Kidney (tissue), 14 donors: ENCODE results near the gene SPTBN1. TPM values are rescaled to one million over a fixed set of nuclear protein-coding genes. Genes with fewer than 3 reads are reported as not detected.

Experiments used
- DNase-seq, 5 donors: peaks; one replicate each; pipeline ENCODE4 v3.0.0-alpha.2; 2013 to 2020
- FAIRE-seq: peaks from 2 replicates; lab custom pipeline; 2012; peaks lifted over from hg19 to GRCh38; lab: Jason Lieb, UNC
- H3K27ac ChIP-seq, 2 donors: one replicate each; pipeline ENCODE4 v1.7.0; 2013; ENCODE audit warnings: low read depth in 2 of 2, low read length in 2 of 2, inconsistent platforms in 1 of 2
- H3K27me3 ChIP-seq: one replicate; pipeline ENCODE4 v1.7.1; 2013; ENCODE audit warnings: low read length, inconsistent platforms; ENCODE audit not compliant: control insufficient read depth, insufficient read depth
- H3K36me3 ChIP-seq, 3 donors: one replicate each; pipeline versions ENCODE4 v1.7.0 to v1.7.1; 2013; ENCODE audit warnings: low read length in 3 of 3, control low read depth in 1 of 3, inconsistent platforms in 1 of 3; ENCODE audit not compliant: insufficient read depth in 3 of 3, control insufficient read depth in 2 of 3
- H3K4me1 ChIP-seq, 3 donors: one replicate each; pipeline versions ENCODE4 v1.7.0 to v1.7.1; 2013; ENCODE audit warnings: low read length in 3 of 3, inconsistent platforms in 1 of 3, low read depth in 1 of 3; ENCODE audit not compliant: control insufficient read depth in 2 of 3, insufficient read depth in 2 of 3
- H3K4me3 ChIP-seq, 3 donors: one replicate each; pipeline versions ENCODE4 v1.7.0 to v1.8.1; 2013; ENCODE audit warnings: low read length in 3 of 3, control low read depth in 1 of 3, inconsistent platforms in 1 of 3
- H3K9ac ChIP-seq, 3 donors: one replicate each; pipeline versions ENCODE4 v1.7.0 to v1.7.1; 2013; ENCODE audit warnings: low read length in 3 of 3, control low read depth in 1 of 3, inconsistent platforms in 1 of 3
- H3K9me3 ChIP-seq, 3 donors: one replicate each; pipeline versions ENCODE4 v1.7.0 to v1.7.1; 2013; ENCODE audit warnings: low read length in 3 of 3, control low read depth in 1 of 3, inconsistent platforms in 1 of 3; ENCODE audit not compliant: control insufficient read depth in 2 of 3, insufficient read depth in 1 of 3
- CTCF ChIP-seq: IDR thresholded peaks from 3 replicates; pipeline ENCODE4 v1.5.1; 2012; ENCODE audit warnings: mild to moderate bottlenecking, moderate library complexity, borderline replicate concordance; ENCODE audit not compliant: insufficient read depth; ENCODE audit errors: extremely low read depth
- intact Hi-C: fragments of 100-400 bp; cut with DNase I; formaldehyde crosslinking; loops from one replicate; pipeline ENCODE4 v1.11.1; 2022
- polyA plus RNA-seq: library from polyadenylated mRNA; stranded (reverse); fragments of 350-450 nt; fragmentation: Illumina TruSeq; extraction: RNeasy Lipid Tissue Mini Kit (QIAGEN cat#74804); gene quantifications from one replicate; pipeline ENCODE4 v1.2.3, GENCODE V29; 2014; ENCODE audit warnings: low read depth, low replicate concordance; ENCODE audit not compliant: insufficient read depth
- total RNA-seq: library from RNA; stranded (reverse); fragmentation: NEBNext Ultra II Directional; extraction: Animal tissue kit (Norgen Biotek cat#: 25700); gene quantifications from one replicate; pipeline ENCODE4 v1.2.1, GENCODE V29; 2021
- donor health status: control.
- donor health status: control.
- donor health status: control.
- donor health status: control.
- donor health status: control.
- donor health status: DM: yes; HTN: yes; CAD: no.
- donor health status: Normal renal cell carcinoma (clear cell type).

Gene SPTBN1
- total and polyA plus RNA-seq, 2 donors from 2014 or later = 93.2 to 313 TPM

DNA sequence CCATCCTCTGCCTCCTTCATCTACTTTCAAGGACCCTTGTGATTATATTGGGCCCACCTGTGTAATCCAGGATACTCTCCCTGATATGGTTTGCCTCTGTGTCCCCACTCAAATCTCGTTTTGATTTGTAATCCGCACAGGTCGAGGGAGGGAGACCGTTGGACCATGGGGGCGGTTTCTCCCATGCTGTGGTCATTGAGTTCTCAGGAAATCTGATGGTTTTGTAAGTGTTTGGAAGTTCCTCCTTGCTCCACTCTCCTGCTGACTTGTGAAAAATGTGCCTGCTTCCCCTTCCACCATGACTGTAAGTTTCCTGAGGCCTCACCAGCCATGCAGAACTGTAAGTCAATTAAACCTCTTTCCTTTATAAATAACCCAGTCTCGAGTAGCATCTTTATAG, 225.3 kb downstream of the SPTBN1 start:
- no peaks in the 10 kb centered on the region for H3K9me3 ChIP-seq
- H3K36me3 ChIP-seq = no peaks in the 10 kb centered on the region
- peaks cover 0 to 4% (median 0%) of the 10 kb centered on the region in 3 donors for H3K4me1 ChIP-seq
- FAIRE-seq (no peak), DNase-seq (no peak)
- no peak overlapping the region for H3K27ac ChIP-seq
- intact Hi-C loops = no loop called here
- TF ChIP-seq CTCF = no peak
- H3K9ac ChIP-seq = no peak overlapping the region
- no peaks in the 10 kb centered on the region for H3K27me3 ChIP-seq
- no peak overlapping the region for H3K4me3 ChIP-seq

- Histone ChIP-seq H3K9me3 (no peaks in the 10 kb centered on the region), H3K4me1 (peaks cover 0 to 4% (median 0%) of the 10 kb centered on the region in 3 donors), H3K4me3 (no peak overlapping the region), H3K36me3 (no peaks in the 10 kb centered on the region), H3K27me3 (no peaks in the 10 kb centered on the region), H3K9ac (no peak overlapping the region), H3K27ac (no peak overlapping the region)
- intact Hi-C loops = no loop called here
- DNase-seq = no peak
- no peak for FAIRE-seq
- no peak for TF ChIP-seq CTCF
Measured at GRCh38 chr2:54683596-54683995, 227.5 kb downstream of the SPTBN1 start.

DNA sequence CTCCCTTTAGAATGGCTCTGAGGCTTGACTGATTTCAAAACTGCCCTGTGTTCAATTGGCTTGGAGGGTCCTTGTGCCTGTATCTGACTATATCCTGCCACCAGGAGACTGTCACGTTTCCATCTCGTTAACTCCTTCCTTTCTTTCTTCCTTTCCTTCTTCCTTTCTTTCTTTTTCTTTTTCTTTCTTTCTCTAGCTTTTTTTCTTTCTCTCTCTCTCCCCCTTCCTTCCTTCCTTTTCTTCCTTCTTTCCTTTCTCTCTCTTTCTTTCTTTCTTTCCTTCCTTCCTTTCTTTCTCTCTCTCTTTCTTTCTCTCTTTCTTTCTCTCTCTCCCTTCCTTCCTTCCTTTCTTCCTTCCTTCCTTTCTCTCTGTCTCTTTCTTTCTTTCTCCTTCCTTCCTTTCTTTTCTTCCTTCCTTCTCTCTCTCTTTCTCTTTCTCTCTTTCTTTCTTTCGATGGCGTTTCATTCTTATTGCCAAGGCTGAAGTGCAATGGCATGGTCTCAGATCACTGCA, 229.2 kb downstream of the SPTBN1 start:
- Histone ChIP-seq H3K4me1 (peaks cover 0 to 4% (median 0%) of the 10 kb centered on the region in 3 donors), H3K9me3 (no peaks in the 10 kb centered on the region), H3K4me3 (no peak overlapping the region), H3K27ac (no peak overlapping the region), H3K27me3 (no peaks in the 10 kb centered on the region), H3K36me3 (no peaks in the 10 kb centered on the region), H3K9ac (no peak overlapping the region)
- FAIRE-seq (no peak), DNase-seq (no peak)
- intact Hi-C loops = no loop called here
- TF ChIP-seq CTCF = no peak
